ENCODE results near the gene ZNF816.
"Not testable (repeated sequence)": the region's sequence is repeated elsewhere in the genome, so short reads cannot be mapped to it uniquely, and the experiment has no call there.

ZNF816 gene

DNA sequence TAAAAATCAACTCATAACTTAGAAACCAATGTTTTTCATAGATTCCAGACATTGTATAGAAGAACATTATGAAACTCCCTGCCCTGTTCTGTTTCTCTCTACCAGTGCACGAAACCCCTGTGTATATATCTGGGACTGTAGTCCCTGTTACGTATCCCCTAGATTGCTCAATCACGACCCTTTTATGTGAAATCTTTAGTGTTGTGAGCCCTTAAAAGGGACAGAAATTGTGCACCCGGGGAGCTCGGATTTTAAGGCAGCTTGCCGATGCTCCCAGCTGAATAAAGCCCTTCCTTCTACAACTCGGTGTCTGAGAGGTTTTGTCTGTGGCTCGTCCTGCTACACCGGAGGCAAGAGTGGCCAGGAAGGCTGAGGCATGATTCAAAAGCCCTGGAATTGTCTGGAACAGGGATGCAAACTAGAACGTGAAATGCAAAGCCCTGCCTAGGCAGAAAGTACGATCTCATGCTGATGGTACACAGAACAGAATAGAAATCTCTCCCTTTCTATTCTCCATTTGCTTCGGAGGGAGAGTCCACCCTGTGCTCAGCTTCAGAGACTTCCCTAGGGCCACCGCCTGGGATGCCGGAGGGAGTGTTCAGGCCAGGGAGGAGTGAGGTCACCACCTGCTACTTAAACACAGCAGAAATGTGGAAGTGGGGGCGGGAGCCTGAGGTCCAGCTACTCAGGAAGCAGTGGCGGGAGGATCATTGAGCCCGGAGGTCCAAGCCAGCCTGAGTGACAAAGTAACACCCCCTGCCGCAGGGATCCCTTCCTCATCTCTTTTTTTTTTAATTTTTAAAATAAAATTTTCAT is 38.7 kb downstream of the ZNF816 start:
- no peak for DNase-seq

DNA sequence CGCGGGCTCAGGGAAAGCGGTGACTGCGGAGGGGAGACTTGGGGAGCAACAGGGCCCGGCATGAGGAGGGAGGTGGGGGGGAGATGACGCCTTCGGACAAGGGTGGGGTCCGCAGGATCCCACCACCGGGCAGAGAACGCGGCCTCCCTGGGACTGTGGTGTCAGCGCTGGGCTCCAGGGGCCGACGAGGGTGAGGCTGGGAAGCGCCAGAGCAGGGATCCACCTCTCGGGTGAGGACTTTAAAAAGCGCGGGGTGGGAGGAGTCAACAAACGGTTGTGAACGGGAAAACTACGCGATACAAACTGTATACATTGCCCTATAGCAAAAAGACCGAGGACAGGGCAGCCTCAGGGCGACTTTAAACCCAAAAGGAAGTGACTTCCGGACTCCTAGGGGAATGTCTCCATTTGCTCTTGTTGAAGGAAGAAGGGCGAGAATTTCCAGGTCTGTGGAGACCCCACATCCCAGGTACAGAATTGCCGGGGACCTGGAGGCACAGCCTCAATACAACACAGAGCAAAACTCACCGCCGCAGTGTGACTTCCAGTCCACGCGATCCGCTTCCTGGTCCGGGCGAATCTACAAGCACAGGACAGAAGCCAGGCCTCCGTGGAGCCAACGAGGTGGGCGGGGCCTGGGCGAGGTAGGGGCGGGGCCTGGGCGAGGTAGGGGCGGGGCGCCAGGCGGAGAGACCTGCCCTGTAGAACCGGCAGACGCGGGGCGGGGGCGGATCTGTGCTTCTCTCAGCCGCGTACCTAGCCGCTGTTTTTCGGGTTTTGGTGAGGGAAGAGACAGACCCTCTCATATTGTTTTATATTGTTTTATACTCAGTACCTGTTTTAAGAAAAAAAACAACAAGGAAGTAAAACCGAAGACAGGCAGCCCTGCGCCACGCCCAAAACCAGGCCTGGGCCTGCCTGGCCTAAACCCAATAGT is 39.6 kb downstream of the ZNF816 start, which contains the start of gene ZNF888:
Gene ZNF888 (minus strand): TSS at position 588 of the 937 bp plus-strand sequence. CDS start 5,555 bp downstream, outside the sequence.
- peak; percentile 38 for DNase-seq

DNA sequence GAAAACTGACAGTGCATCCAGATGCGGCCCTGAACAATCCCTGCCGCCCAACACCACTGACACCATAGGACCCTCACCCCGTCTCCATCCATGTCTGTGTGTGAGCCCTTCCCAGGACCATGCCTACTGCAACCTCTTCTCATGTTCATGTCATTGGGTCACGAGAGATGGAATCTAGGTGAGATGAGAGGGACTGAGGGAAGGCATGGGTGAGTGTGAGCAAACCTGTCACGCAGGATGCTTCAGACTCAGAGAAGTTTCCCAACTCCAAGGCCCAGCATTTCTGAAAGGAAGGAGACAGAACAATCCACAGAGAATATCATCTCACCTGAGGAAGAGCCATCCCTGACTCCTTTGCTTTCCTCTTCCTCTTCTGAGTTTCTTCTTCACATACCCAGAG is 45.1 kb downstream of the ZNF816 start:
- no peak for DNase-seq

DNA sequence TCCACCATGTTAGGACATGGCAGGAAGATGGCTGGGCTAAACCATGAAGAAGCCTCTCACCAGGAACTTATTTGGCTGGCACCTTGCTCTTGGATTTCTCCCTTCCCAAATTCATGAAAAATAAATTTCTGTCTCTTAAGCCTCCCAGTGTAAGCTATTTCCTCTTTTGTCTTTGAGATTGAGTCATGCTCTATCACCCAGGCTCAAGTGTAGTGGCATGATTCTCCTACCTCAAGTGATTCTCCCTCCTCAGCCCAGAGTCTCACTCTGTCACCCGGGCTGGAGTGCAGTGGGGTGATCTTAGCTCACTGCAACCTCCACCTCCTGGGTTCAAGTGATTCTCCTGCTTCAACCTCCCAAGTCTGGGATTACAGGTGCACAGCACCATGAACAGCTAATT is 52.0 kb downstream of the ZNF816 start:
- DNase-seq = no peak

DNA sequence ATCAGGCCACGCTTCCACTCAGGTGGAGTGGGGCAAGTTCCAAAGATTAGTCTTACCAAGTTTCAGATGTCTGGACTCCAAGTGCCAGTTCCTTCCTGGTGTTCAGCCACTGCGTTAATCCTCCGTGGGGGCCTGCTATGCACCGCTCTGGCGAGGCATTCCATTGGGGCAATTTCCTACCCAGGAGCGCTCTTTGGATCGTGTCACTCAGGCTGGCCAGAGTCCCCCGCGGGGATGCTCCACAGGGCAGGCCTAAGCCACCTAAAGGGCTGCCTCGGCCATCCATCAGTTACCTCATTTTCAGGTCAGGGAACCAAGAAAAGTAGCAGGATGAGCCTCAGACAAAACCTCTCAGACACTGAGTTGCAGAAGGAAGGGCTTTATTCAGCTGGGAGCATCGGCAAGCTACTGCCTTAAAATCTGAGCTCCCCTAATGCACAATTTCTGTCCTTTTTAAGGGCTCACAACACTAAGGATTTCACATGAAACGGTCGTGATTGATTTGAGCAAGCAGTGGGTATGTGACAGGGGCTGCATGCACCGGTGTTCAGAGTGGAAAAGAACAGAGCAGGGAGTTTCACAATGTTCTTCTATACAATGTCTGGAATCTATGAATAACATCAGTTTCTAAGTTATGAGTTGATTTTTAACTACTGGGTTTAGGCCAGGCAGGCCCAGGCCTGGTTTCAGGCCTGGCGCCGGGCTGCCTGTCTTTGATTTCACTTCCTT is 58.5 kb downstream of the ZNF816 start:
- DNase-seq = not testable (repeated sequence)

DNA sequence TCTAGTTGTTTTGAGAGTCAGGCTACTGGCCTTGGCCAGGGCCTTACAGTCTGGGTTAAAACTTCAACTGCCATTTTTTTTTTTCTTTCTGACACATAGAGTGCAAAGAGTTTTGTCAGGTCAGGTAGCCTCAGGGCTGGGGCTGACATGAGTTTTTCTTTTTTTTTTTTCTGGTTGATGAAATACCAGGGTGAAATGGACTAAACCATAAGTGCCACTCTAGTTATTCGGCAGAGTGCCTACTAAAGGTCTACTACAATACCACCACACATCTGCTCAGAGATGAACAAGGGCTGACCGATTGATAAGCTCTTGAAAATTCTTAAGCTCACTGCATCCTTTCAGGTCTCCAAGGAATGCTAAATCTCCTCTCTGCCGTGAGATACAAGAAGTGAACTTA is 60.8 kb downstream of the ZNF816 start:
- DNase-seq = no peak
